ENCODE data around the gene CHCHD3. TPM values are rescaled to one million over a fixed set of nuclear protein-coding genes. Genes with fewer than 3 reads are reported as not detected.

The CHCHD3 gene
- total RNA-seq, 1 donor from 2014 or later, result 90.8 TPM

GRCh38 chr7:132825932-132826835 is 255.7 kb downstream of the CHCHD3 start:
- Histone ChIP-seq H3K27me3 (ENCODE audit: control insufficient read depth in 3 of 3, insufficient read depth in 3 of 3, low read length in 3 of 3) (no peaks in the 10 kb centered on the region), H3K9ac (ENCODE audit: low read depth in 1 of 3, low read length in 3 of 3) (no peak overlapping the region), H3K4me1 (ENCODE audit: control insufficient read depth in 3 of 3, insufficient read depth in 3 of 3, low read length in 3 of 3) (no peaks in the 10 kb centered on the region), H3K9me3 (ENCODE audit: control insufficient read depth in 3 of 3, low read length in 3 of 3) (no peaks in the 10 kb centered on the region), H3K4me3 (ENCODE audit: low read length in 3 of 3) (no peak overlapping the region), H3K36me3 (ENCODE audit: control insufficient read depth in 3 of 3, insufficient read depth in 3 of 3, low read length in 3 of 3) (no peaks in the 10 kb centered on the region), H3K27ac (ENCODE audit: low read depth, low read length) (no peak overlapping the region)

- Histone ChIP-seq H3K27me3 (ENCODE audit: control insufficient read depth in 3 of 3, insufficient read depth in 3 of 3, low read length in 3 of 3) (no peaks in the 10 kb centered on the region), H3K27ac (ENCODE audit: low read depth, low read length) (no peak overlapping the region), H3K36me3 (ENCODE audit: control insufficient read depth in 3 of 3, insufficient read depth in 3 of 3, low read length in 3 of 3) (no peaks in the 10 kb centered on the region), H3K9ac (ENCODE audit: low read depth in 1 of 3, low read length in 3 of 3) (no peak overlapping the region), H3K9me3 (ENCODE audit: control insufficient read depth in 3 of 3, low read length in 3 of 3) (no peaks in the 10 kb centered on the region), H3K4me3 (ENCODE audit: low read length in 3 of 3) (no peak overlapping the region), H3K4me1 (ENCODE audit: control insufficient read depth in 3 of 3, insufficient read depth in 3 of 3, low read length in 3 of 3) (no peaks in the 10 kb centered on the region)
Observed at GRCh38 chr7:132825222-132825621, 256.7 kb downstream of the CHCHD3 start.

GRCh38 chr7:132819648-132820047 is 262.2 kb downstream of the CHCHD3 start:
- H3K4me3 ChIP-seq (ENCODE audit: low read length in 3 of 3), result no peak overlapping the region
- H3K27ac ChIP-seq (ENCODE audit: low read depth, low read length), result no peak overlapping the region
- no peaks in the 10 kb centered on the region for H3K9me3 ChIP-seq (ENCODE audit: control insufficient read depth in 3 of 3, low read length in 3 of 3)
- peaks cover 9 to 11% (median 10%) of the 10 kb centered on the region in 3 donors for H3K4me1 ChIP-seq (ENCODE audit: control insufficient read depth in 3 of 3, insufficient read depth in 3 of 3, low read length in 3 of 3)
- no peaks in the 10 kb centered on the region for H3K27me3 ChIP-seq (ENCODE audit: control insufficient read depth in 3 of 3, insufficient read depth in 3 of 3, low read length in 3 of 3)
- H3K9ac ChIP-seq (ENCODE audit: low read depth in 1 of 3, low read length in 3 of 3), result no peak overlapping the region
- H3K36me3 ChIP-seq (ENCODE audit: control insufficient read depth in 3 of 3, insufficient read depth in 3 of 3, low read length in 3 of 3), result no peaks in the 10 kb centered on the region

- H3K4me3 ChIP-seq (ENCODE audit: low read length in 3 of 3), result no peak overlapping the region
- H3K9me3 ChIP-seq (ENCODE audit: control insufficient read depth in 3 of 3, low read length in 3 of 3), result no peaks in the 10 kb centered on the region
- H3K4me1 ChIP-seq (ENCODE audit: control insufficient read depth in 3 of 3, insufficient read depth in 3 of 3, low read length in 3 of 3), result peaks cover 9 to 11% (median 10%) of the 10 kb centered on the region in 3 donors
- H3K27ac ChIP-seq (ENCODE audit: low read depth, low read length), result no peak overlapping the region
- no peak overlapping the region for H3K9ac ChIP-seq (ENCODE audit: low read depth in 1 of 3, low read length in 3 of 3)
- H3K36me3 ChIP-seq (ENCODE audit: control insufficient read depth in 3 of 3, insufficient read depth in 3 of 3, low read length in 3 of 3), result no peaks in the 10 kb centered on the region
- H3K27me3 ChIP-seq (ENCODE audit: control insufficient read depth in 3 of 3, insufficient read depth in 3 of 3, low read length in 3 of 3), result no peaks in the 10 kb centered on the region
Observed at GRCh38 chr7:132817949-132818348, 263.9 kb downstream of the CHCHD3 start.

GRCh38 chr7:132815696-132816311 is 266.1 kb downstream of the CHCHD3 start:
- no peak overlapping the region for H3K4me3 ChIP-seq (ENCODE audit: low read length in 3 of 3)
- H3K27ac ChIP-seq (ENCODE audit: low read depth, low read length), result no peak overlapping the region
- H3K36me3 ChIP-seq (ENCODE audit: control insufficient read depth in 3 of 3, insufficient read depth in 3 of 3, low read length in 3 of 3), result no peaks in the 10 kb centered on the region
- no peaks in the 10 kb centered on the region for H3K27me3 ChIP-seq (ENCODE audit: control insufficient read depth in 3 of 3, insufficient read depth in 3 of 3, low read length in 3 of 3)
- H3K4me1 ChIP-seq (ENCODE audit: control insufficient read depth in 3 of 3, insufficient read depth in 3 of 3, low read length in 3 of 3), result peaks cover 9 to 11% (median 10%) of the 10 kb centered on the region in 3 donors
- no peaks in the 10 kb centered on the region for H3K9me3 ChIP-seq (ENCODE audit: control insufficient read depth in 3 of 3, low read length in 3 of 3)
- no peak overlapping the region for H3K9ac ChIP-seq (ENCODE audit: low read depth in 1 of 3, low read length in 3 of 3)

GRCh38 chr7:132815130-132815529 is 266.8 kb downstream of the CHCHD3 start:
- Histone ChIP-seq H3K9ac (ENCODE audit: low read depth in 1 of 3, low read length in 3 of 3) (no peak overlapping the region), H3K27ac (ENCODE audit: low read depth, low read length) (no peak overlapping the region), H3K9me3 (ENCODE audit: control insufficient read depth in 3 of 3, low read length in 3 of 3) (no peaks in the 10 kb centered on the region), H3K36me3 (ENCODE audit: control insufficient read depth in 3 of 3, insufficient read depth in 3 of 3, low read length in 3 of 3) (no peaks in the 10 kb centered on the region), H3K4me1 (ENCODE audit: control insufficient read depth in 3 of 3, insufficient read depth in 3 of 3, low read length in 3 of 3) (peaks cover 9 to 11% (median 10%) of the 10 kb centered on the region in 3 donors), H3K4me3 (ENCODE audit: low read length in 3 of 3) (no peak overlapping the region), H3K27me3 (ENCODE audit: control insufficient read depth in 3 of 3, insufficient read depth in 3 of 3, low read length in 3 of 3) (no peaks in the 10 kb centered on the region)

GRCh38 chr7:132810561-132810960 is 271.3 kb downstream of the CHCHD3 start:
- Histone ChIP-seq H3K36me3 (ENCODE audit: control insufficient read depth in 3 of 3, insufficient read depth in 3 of 3, low read length in 3 of 3) (no peaks in the 10 kb centered on the region), H3K4me1 (ENCODE audit: control insufficient read depth in 3 of 3, insufficient read depth in 3 of 3, low read length in 3 of 3) (peaks cover 0 to 3% (median under 1%) of the 10 kb centered on the region in 3 donors), H3K9me3 (ENCODE audit: control insufficient read depth in 3 of 3, low read length in 3 of 3) (no peaks in the 10 kb centered on the region), H3K27ac (ENCODE audit: low read depth, low read length) (no peak overlapping the region), H3K9ac (ENCODE audit: low read depth in 1 of 3, low read length in 3 of 3) (no peak overlapping the region), H3K4me3 (ENCODE audit: low read length in 3 of 3) (no peak overlapping the region), H3K27me3 (ENCODE audit: control insufficient read depth in 3 of 3, insufficient read depth in 3 of 3, low read length in 3 of 3) (no peaks in the 10 kb centered on the region)

GRCh38 chr7:132806834-132807233 is 275.1 kb downstream of the CHCHD3 start:
- no peak overlapping the region for H3K4me3 ChIP-seq (ENCODE audit: low read length in 3 of 3)
- no peaks in the 10 kb centered on the region for H3K4me1 ChIP-seq (ENCODE audit: control insufficient read depth in 3 of 3, insufficient read depth in 3 of 3, low read length in 3 of 3)
- no peaks in the 10 kb centered on the region for H3K9me3 ChIP-seq (ENCODE audit: control insufficient read depth in 3 of 3, low read length in 3 of 3)
- no peak overlapping the region for H3K27ac ChIP-seq (ENCODE audit: low read depth, low read length)
- no peak overlapping the region for H3K9ac ChIP-seq (ENCODE audit: low read depth in 1 of 3, low read length in 3 of 3)
- H3K27me3 ChIP-seq (ENCODE audit: control insufficient read depth in 3 of 3, insufficient read depth in 3 of 3, low read length in 3 of 3), result no peaks in the 10 kb centered on the region
- no peaks in the 10 kb centered on the region for H3K36me3 ChIP-seq (ENCODE audit: control insufficient read depth in 3 of 3, insufficient read depth in 3 of 3, low read length in 3 of 3)

- no peaks in the 10 kb centered on the region for H3K36me3 ChIP-seq (ENCODE audit: control insufficient read depth in 3 of 3, insufficient read depth in 3 of 3, low read length in 3 of 3)
- no peaks in the 10 kb centered on the region for H3K4me1 ChIP-seq (ENCODE audit: control insufficient read depth in 3 of 3, insufficient read depth in 3 of 3, low read length in 3 of 3)
- H3K9me3 ChIP-seq (ENCODE audit: control insufficient read depth in 3 of 3, low read length in 3 of 3), result no peaks in the 10 kb centered on the region
- no peak overlapping the region for H3K9ac ChIP-seq (ENCODE audit: low read depth in 1 of 3, low read length in 3 of 3)
- H3K27ac ChIP-seq (ENCODE audit: low read depth, low read length), result no peak overlapping the region
- H3K4me3 ChIP-seq (ENCODE audit: low read length in 3 of 3), result no peak overlapping the region
- no peaks in the 10 kb centered on the region for H3K27me3 ChIP-seq (ENCODE audit: control insufficient read depth in 3 of 3, insufficient read depth in 3 of 3, low read length in 3 of 3)
Observed at GRCh38 chr7:132805766-132806165, 276.1 kb downstream of the CHCHD3 start.

GRCh38 chr7:132804849-132805485 is 276.9 kb downstream of the CHCHD3 start:
- Histone ChIP-seq H3K36me3 (ENCODE audit: control insufficient read depth in 3 of 3, insufficient read depth in 3 of 3, low read length in 3 of 3) (no peaks in the 10 kb centered on the region), H3K9me3 (ENCODE audit: control insufficient read depth in 3 of 3, low read length in 3 of 3) (no peaks in the 10 kb centered on the region), H3K27ac (ENCODE audit: low read depth, low read length) (no peak overlapping the region), H3K4me1 (ENCODE audit: control insufficient read depth in 3 of 3, insufficient read depth in 3 of 3, low read length in 3 of 3) (no peaks in the 10 kb centered on the region), H3K27me3 (ENCODE audit: control insufficient read depth in 3 of 3, insufficient read depth in 3 of 3, low read length in 3 of 3) (no peaks in the 10 kb centered on the region), H3K9ac (ENCODE audit: low read depth in 1 of 3, low read length in 3 of 3) (no peak overlapping the region), H3K4me3 (ENCODE audit: low read length in 3 of 3) (no peak overlapping the region)
